HUES64 (cell line): ENCODE data around the gene EVL.

Experiments used
- H3K27ac ChIP-seq: 2 replicates; pipeline ENCODE4 v1.7.0; 2013; ENCODE audit warnings: low read depth, low read length, inconsistent platforms
- H3K27me3 ChIP-seq: 2 replicates; pipeline ENCODE4 v1.6.1; 2013; ENCODE audit warnings: mild to moderate bottlenecking, low read length; ENCODE audit not compliant: insufficient read depth
- H3K36me3 ChIP-seq: 2 replicates; pipeline ENCODE4 v1.6.1; 2013; ENCODE audit warnings: mild to moderate bottlenecking, low read length; ENCODE audit not compliant: insufficient read depth
- H3K4me1 ChIP-seq: 2 replicates; pipeline ENCODE4 v1.6.1; 2013; ENCODE audit warnings: mild to moderate bottlenecking, low read length, moderate library complexity; ENCODE audit not compliant: insufficient read depth
- H3K4me3 ChIP-seq: 2 replicates; pipeline ENCODE4 v1.5.1; 2013; ENCODE audit warnings: mild to moderate bottlenecking, low read length, moderate library complexity
- H3K9ac ChIP-seq: 2 replicates; pipeline ENCODE4 v1.6.1; 2013; ENCODE audit warnings: mild to moderate bottlenecking, low read depth, low read length
- H3K9me3 ChIP-seq: 2 replicates; pipeline ENCODE4 v1.6.1; 2013; ENCODE audit warnings: low read depth, low read length; ENCODE audit not compliant: insufficient read depth
- WGBS: fragments of 150-250, 120-280 bp; methylation state at CpG from one replicate; pipeline ENCODE4 v1.1.7; 2013; ENCODE audit warnings: missing lambda C conversion rate; 5-methylcytosine and 5-hydroxymethylcytosine counted together

EVL gene

DNA sequence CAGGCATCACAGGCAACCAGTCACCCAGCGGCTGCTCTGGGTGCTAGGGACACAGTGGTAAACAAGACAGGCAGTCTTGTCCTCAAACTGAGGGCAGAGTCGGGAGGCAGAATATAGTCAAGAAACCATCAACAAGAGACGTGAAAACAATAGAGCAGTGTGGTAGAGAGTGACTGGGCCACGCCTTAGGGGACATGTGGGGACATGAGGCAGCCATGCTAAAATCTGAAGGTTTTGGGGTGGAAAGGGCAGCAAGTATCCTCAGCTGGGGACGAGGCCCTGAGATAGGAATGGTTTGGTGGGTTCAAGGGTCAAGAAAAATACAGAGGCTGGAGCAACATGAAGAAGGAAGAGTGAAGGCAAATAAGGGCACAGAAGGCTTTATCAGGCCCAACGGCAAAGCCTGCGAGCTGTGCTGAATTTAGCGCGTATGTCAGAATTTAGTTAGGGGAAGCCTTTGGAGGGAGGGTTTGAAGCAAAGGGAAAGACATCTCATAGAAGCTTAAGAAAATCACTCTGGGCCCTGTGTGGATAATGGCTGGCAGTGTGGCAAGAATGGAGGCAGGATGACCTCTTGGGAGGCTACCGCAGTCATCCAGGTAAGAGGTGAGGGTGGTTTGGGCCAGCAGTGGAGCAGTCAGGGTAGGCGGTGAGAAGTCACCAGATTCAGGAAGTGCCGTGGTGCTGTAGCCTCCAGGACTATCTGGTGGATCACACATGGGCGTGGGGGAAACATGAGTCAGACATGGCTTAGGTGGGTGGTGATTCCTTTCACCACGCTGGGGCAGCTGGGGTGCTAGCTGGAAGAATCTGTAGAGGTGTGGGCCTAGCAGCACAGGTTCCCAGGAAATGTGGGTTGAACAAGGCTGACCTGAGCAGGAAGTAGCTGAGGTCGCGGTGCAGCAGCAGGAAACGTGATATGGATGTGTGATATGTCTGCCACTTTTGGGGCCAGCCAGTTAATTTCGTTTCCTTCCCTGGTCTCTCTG lies 3.0 kb downstream of the EVL start:
- no peak overlapping the region for H3K9ac ChIP-seq
- H3K4me1 ChIP-seq = no peaks in the 10 kb centered on the region
- H3K27ac ChIP-seq = no peak overlapping the region
- 93% methylated on average over 17 of the region's 18 CpGs for WGBS
- no peaks in the 10 kb centered on the region for H3K9me3 ChIP-seq
- H3K4me3 ChIP-seq = no peak overlapping the region
- no peaks in the 10 kb centered on the region for H3K27me3 ChIP-seq
- no peaks in the 10 kb centered on the region for H3K36me3 ChIP-seq

DNA sequence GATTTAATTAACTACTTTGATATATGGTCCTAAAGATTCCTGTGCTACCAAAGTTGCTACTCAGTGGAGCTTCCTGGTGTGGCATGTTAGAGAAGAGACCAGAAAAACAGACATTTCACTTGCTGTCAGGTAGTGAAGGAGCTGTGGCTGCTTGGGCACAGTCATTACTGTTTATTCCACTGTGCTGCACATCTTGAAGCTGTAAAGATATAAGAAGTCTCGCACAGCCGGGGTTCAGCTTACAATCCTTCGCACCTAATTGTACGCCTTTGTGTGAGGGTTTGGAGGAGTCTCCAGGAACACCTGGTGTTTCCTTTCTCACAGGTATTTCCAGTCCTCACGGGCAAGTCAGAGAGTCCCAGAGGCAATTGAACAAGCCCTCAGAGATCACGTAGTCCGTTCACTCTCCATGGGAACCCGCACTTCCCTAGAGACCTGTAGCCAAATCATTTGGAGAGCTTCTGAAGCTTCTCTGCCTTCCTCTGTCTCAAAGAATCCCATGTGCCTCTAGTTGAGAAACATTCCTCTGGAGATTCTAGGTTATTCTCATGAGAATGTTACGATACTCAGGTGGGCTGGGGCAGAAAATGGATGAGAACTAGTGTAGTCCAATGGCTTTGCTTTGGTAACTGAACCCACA lies 4.1 kb downstream of the EVL start:
- Histone ChIP-seq H3K36me3 (no peaks in the 10 kb centered on the region), H3K27me3 (no peaks in the 10 kb centered on the region), H3K9ac (no peak overlapping the region), H3K9me3 (no peaks in the 10 kb centered on the region), H3K4me1 (no peaks in the 10 kb centered on the region), H3K4me3 (no peak overlapping the region), H3K27ac (no peak overlapping the region)
- 96% methylated on average over 9 of the region's 9 CpGs for WGBS

DNA sequence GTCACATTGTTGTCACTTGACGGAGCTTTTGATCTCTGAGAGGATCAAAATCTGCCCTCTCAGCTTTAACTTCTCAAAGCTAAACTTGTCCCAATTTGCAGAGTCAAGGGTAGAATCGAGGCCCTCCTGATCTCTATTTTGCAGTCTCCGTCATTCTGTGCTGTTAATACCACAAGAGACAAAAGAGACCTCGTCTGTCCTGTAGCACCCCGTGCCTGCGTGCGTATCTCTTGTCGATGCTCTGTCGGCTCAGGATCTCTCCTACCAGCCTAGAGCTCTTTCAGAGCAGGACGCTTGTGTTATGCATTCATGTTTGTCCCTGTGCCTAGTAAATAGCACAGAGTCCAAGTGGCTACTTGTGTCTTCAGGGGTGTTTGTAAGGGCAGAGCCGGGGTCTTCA lies 5.1 kb downstream of the EVL start:
- no peak overlapping the region for H3K9ac ChIP-seq
- no peak overlapping the region for H3K4me3 ChIP-seq
- 95% methylated on average over 11 of the region's 11 CpGs for WGBS
- H3K9me3 ChIP-seq = no peaks in the 10 kb centered on the region
- no peaks in the 10 kb centered on the region for H3K4me1 ChIP-seq
- no peaks in the 10 kb centered on the region for H3K27me3 ChIP-seq
- H3K27ac ChIP-seq = no peak overlapping the region
- H3K36me3 ChIP-seq = no peaks in the 10 kb centered on the region

DNA sequence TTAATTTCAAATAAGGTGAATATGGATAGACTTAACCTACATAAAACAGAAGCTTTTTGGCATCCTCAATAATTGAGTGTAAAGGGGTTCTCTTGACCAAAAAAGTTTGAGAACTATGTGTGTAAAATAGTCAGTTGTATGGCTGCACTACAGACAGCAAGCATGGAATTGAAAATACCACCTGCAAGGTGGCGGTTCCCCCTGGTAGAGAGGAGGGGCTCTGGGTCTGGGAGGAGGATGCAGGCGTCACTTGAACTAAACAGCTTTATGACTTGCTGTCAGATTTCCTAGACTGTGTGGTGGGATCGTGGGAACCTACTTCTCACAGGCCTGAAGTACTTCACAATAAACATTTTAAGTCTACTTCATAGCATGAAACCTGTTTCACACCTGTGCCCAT lies 6.3 kb downstream of the EVL start:
- Histone ChIP-seq H3K27me3 (no peaks in the 10 kb centered on the region), H3K27ac (no peak overlapping the region), H3K4me1 (no peaks in the 10 kb centered on the region), H3K4me3 (no peak overlapping the region), H3K9ac (no peak overlapping the region), H3K9me3 (no peaks in the 10 kb centered on the region), H3K36me3 (no peaks in the 10 kb centered on the region)
- WGBS = 92% methylated on average over 3 of the region's 3 CpGs

DNA sequence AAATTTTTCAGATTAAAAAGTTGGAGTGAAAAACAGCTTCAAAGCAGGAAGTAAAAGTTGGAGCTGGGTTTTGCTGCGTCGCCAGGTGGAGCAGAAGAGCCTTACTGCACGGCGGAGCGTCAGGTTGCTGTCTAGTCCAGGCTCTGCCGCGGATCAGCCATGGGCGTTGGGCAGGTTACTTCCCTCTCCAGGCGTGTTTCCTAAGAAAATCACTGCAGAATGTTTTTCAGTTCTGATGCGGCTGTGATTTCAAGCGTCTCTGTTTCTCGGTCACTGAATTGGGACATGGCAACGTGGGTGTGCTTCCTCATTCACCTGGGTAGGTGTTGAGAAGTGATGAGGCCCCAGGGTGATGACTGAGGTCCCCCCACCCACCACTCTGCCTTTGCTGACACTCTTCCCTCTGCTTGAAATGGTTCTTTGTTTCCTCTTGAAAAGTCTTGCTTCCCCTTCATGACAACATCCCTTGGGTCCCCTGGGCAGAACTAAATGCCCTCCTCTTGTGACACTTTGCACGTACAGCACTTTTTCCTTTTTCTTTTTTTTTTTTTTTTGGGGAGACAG lies 7.6 kb downstream of the EVL start:
- H3K4me1 ChIP-seq = no peaks in the 10 kb centered on the region
- no peaks in the 10 kb centered on the region for H3K9me3 ChIP-seq
- no peak overlapping the region for H3K9ac ChIP-seq
- 90% methylated on average over 14 of the region's 14 CpGs for whole genome bisulfite sequencing
- no peak overlapping the region for H3K27ac ChIP-seq
- H3K27me3 ChIP-seq = no peaks in the 10 kb centered on the region
- H3K4me3 ChIP-seq = no peak overlapping the region
- H3K36me3 ChIP-seq = no peaks in the 10 kb centered on the region

DNA sequence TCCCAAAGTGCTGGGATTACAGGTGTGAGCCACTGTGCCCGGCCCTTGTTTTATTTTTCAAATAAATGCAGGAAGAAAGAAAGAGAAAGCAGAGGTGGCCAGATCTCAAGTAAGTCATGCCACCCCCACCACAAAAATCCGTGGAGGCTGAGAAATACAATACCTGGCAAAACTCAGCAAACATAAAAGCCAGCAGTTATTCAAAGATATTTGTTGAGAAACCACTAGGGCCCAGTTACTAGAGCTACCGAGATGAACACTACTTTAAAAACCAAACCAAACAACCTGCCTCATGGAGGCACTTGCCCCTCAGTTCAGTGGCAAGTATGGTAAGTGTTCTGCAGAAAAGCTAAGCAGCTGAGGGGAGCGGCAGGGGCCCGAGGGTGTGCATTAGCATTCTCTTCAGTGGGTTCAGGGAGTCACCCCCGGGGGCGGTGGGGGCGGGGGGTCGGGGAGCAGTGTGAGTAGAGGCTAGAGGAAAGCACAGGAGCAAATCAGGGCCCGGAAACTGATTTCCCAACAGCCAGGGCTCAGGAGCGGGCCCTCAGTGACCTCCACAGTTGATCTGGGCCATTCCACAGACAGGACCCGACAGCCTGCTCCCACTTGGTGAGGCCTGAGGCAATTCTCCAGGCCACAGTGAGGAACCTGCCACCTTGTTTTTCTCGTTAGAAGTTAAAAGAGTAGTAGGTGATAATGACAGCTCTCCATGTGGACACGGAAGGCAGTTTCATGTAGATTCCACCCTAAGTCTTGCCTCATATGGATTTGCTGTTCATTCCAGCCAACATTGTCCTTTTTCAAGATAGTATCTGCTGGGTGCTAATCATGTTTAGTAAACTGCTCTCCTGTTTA lies 8.6 kb downstream of the EVL start:
- H3K4me1 ChIP-seq = no peaks in the 10 kb centered on the region
- 76% methylated on average over 14 of the region's 14 CpGs for WGBS
- no peaks in the 10 kb centered on the region for H3K9me3 ChIP-seq
- H3K9ac ChIP-seq = no peak overlapping the region
- H3K27ac ChIP-seq = no peak overlapping the region
- H3K36me3 ChIP-seq = no peaks in the 10 kb centered on the region
- no peaks in the 10 kb centered on the region for H3K27me3 ChIP-seq
- H3K4me3 ChIP-seq = no peak overlapping the region

DNA sequence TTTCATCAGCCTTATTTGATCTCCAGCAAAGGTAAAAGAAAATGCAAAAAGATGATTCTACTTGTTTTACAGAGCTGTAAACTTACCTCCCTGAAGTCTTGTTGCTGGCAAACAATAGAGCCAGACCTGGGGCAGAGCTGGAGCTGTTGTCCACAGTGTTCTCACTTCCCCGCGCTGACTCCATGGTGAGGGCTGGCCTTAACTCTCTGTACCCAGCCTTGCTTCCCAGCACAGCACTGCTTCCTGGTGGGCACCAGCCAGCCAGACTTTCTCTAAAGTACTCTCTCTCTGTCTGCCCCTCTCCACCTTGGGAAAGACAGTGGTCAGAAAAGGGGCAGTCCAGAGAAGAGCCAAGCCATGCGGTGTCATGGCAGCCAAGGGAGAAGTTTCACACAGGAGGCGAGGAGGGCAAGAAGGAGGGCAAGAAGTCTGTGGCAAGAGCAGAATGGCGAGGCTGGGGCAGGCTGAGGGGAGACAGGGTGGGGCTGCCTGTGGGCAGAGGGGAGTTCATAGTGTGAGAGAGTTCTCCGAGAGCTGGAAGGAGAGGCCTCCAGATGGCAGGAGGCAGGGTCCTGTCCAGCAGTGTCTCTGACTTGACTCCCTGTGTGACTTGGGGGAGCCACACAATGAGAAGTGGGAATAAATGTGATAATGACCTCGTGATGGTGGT lies 9.3 kb downstream of the EVL start:
- no peaks in the 10 kb centered on the region for H3K36me3 ChIP-seq
- no peak overlapping the region for H3K9ac ChIP-seq
- no peak overlapping the region for H3K4me3 ChIP-seq
- H3K27me3 ChIP-seq = no peaks in the 10 kb centered on the region
- H3K27ac ChIP-seq = no peak overlapping the region
- no peaks in the 10 kb centered on the region for H3K9me3 ChIP-seq
- 94% methylated on average over 7 of the region's 7 CpGs for WGBS
- peaks cover 3% of the 10 kb centered on the region; the same call in 1 of the 2 replicates for H3K4me1 ChIP-seq

DNA sequence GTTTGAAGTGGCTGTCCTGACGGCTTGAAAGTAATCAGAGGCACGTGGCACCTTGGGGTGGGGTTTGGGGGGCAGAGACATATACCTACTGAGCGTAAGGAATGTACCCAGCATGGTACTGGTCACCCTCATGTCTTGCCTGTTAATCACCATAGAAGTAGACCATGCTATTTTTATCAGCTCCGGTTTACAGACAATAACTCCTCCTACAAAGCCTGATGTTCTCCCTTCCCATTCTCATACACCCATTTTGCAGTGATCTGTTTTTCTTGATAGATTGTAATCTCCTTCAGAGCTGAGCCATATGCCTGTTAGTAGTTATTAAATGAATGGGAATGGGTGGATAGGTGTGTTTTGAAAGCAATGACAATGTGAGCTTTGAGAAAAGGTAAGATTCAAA lies 10.5 kb downstream of the EVL start:
- no peak overlapping the region for H3K9ac ChIP-seq
- H3K4me1 ChIP-seq = peaks cover 3% of the 10 kb centered on the region; the same call in 1 of the 2 replicates
- no peaks in the 10 kb centered on the region for H3K9me3 ChIP-seq
- H3K4me3 ChIP-seq = no peak overlapping the region
- no peaks in the 10 kb centered on the region for H3K36me3 ChIP-seq
- no peaks in the 10 kb centered on the region for H3K27me3 ChIP-seq
- WGBS = 84% methylated on average over 4 of the region's 4 CpGs
- H3K27ac ChIP-seq = no peak overlapping the region

DNA sequence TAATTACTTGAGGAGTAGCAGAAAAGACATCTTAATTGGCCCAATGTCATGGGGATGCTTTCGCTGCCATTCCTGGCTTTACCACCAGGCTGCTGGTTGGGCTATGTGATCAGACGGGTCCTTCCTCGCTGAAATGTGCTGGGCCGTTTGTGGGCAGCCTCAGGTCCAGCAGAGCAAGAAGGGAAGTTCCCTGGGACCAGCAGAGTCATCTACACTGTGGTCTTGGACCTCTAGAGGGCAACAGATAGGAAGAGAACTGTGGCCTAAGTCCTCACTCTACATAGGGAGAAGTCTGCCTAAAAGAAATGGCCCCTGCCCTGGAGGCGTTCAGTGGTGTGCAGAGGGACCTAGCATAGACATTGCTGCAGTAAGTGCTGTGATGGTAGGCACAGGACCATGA lies 10.9 kb downstream of the EVL start:
- WGBS = 87% methylated on average over 5 of the region's 5 CpGs
- Histone ChIP-seq H3K9ac (no peak overlapping the region), H3K9me3 (no peaks in the 10 kb centered on the region), H3K27ac (no peak overlapping the region), H3K27me3 (no peaks in the 10 kb centered on the region), H3K36me3 (no peaks in the 10 kb centered on the region), H3K4me1 (peaks cover 3% of the 10 kb centered on the region; the same call in 1 of the 2 replicates), H3K4me3 (no peak overlapping the region)

DNA sequence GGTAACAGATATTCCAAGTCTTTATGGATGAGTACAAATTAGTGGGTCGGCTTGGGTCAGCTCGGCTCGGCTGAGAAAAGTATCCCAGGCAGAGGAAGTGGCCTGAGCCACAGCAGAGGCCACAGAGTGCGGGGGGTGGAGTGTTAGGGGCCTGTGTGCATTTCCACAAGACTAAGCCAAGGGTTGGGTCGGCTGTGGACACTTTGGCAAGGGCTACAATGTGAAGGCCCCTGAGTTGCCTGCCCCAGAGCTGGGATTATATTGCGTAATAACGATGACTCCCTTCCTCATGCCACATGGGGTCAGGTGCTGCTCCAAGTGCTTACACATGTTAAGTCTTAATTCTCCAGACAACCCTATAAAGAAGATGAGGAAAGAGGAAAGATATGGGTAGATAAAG lies 11.4 kb downstream of the EVL start:
- H3K9ac ChIP-seq = no peak overlapping the region
- no peak overlapping the region for H3K27ac ChIP-seq
- no peaks in the 10 kb centered on the region for H3K9me3 ChIP-seq
- 93% methylated on average over 7 of the region's 7 CpGs for WGBS
- H3K27me3 ChIP-seq = no peaks in the 10 kb centered on the region
- peaks cover 3% of the 10 kb centered on the region; the same call in 1 of the 2 replicates for H3K4me1 ChIP-seq
- no peak overlapping the region for H3K4me3 ChIP-seq
- H3K36me3 ChIP-seq = no peaks in the 10 kb centered on the region
